ENCODE results near the gene E2F1. TPM values are rescaled to one million over a fixed set of nuclear protein-coding genes. Genes with fewer than 3 reads are reported as not detected.

E2F1 gene
- total RNA-seq: 1.5 and 1.6 TPM in 2 replicates

GRCh38 chr20:33686100-33686983 is at the start of gene E2F1:
TSS of gene E2F1 (minus strand) at chr20:33686385. CDS start at chr20:33686264, 121 bp downstream.

GRCh38 chr20:33731693-33732165 is 45.5 kb upstream of the E2F1 start, which contains the start of gene ZNF341:
TSS of gene ZNF341 (plus strand) at chr20:33731996. CDS start at chr20:33732022, 26 bp downstream.

GRCh38 chr20:33719989-33720709 is 34.0 kb upstream of the E2F1 start, which contains the start of gene PXMP4:
TSS of gene PXMP4 (minus strand) at chr20:33720310. CDS start at chr20:33720207, 103 bp downstream.

GRCh38 chr20:33674294-33675135 is 11.7 kb downstream of the E2F1 start, which contains the start of gene NECAB3:
TSS of gene NECAB3 (minus strand) at chr20:33674428. CDS start at chr20:33674352, 76 bp downstream.

GRCh38 chr20:33666293-33667244 is 19.6 kb downstream of the E2F1 start, which contains the start of gene ACTL10:
TSS of gene ACTL10 (plus strand) at chr20:33666943. CDS start at chr20:33667498, 555 bp downstream.

GRCh38 chr20:33662172-33662571 is 24.0 kb downstream of the E2F1 start, which contains the start of gene C20orf144:
TSS of gene C20orf144 (plus strand) at chr20:33662327. CDS start at chr20:33662346, 19 bp downstream.

Other genes starting within 250 kb of the E2F1 start
- 47.1 and 53.3 TPM in 2 replicates for gene SNTA1, start 242.6 kb downstream of the E2F1 start, total RNA-seq
- 9.5 and 12.5 TPM in 2 replicates for gene CBFA2T2, start 196.3 kb downstream of the E2F1 start, total RNA-seq
- gene C20orf144, start 24.1 kb downstream of the E2F1 start, total RNA-seq: 0.16 and 0.36 TPM in 2 replicates
- gene ACTL10, start 19.4 kb downstream of the E2F1 start, total RNA-seq: 2.3 and 4.5 TPM in 2 replicates
- gene NECAB3, start 12.0 kb downstream of the E2F1 start, total RNA-seq: 22.5 and 36.7 TPM in 2 replicates
- gene PXMP4, start 33.9 kb upstream of the E2F1 start, total RNA-seq: 7.5 and 9.6 TPM in 2 replicates
- gene ZNF341, start 45.6 kb upstream of the E2F1 start, total RNA-seq: 1.7 and 2.6 TPM in 2 replicates
- 27.7 and 30.7 TPM in 2 replicates for gene CHMP4B, start 125.0 kb upstream of the E2F1 start, total RNA-seq